ENCODE results near the gene PHF5A. TPM values are rescaled to one million over a fixed set of nuclear protein-coding genes. Genes with fewer than 3 reads are reported as not detected.

Gene PHF5A
- total and polyA plus RNA-seq, 8 donors = 30.3 to 54.7 (median 46.1) TPM

DNA sequence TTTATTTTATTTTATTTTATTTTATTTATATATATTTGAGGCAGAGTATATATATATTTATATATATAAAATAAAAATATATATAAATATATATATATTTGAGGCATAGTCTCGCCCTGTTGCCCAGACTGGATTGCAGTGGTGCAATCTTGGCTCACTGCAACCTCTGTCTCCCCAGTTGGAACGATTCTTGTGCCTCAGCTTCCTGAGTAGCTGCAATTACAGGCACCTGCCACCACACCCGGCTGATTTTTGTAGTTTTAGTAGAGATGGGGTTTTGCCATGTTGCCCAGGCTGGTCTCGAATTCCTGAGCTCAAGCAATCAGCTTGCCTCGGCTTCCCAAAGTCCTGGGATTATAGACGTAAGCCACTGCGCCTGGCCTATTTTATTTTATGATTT lies 31.8 kb upstream of the PHF5A start:
- DNase-seq (no peak), ATAC-seq (no peak)
- Histone ChIP-seq H3K9me3 (no peaks in the 10 kb centered on the region), H3K36me3 (peaks cover 0 to 59% of the 10 kb centered on the region in 2 donors), H3K4me3 (no peak overlapping the region), H3K4me1 (peaks cover 0 to 8% of the 10 kb centered on the region in 2 donors), H3K27ac (no peak overlapping the region), H3K27me3 (no peaks in the 10 kb centered on the region)
- TF ChIP-seq, protein P1, sequence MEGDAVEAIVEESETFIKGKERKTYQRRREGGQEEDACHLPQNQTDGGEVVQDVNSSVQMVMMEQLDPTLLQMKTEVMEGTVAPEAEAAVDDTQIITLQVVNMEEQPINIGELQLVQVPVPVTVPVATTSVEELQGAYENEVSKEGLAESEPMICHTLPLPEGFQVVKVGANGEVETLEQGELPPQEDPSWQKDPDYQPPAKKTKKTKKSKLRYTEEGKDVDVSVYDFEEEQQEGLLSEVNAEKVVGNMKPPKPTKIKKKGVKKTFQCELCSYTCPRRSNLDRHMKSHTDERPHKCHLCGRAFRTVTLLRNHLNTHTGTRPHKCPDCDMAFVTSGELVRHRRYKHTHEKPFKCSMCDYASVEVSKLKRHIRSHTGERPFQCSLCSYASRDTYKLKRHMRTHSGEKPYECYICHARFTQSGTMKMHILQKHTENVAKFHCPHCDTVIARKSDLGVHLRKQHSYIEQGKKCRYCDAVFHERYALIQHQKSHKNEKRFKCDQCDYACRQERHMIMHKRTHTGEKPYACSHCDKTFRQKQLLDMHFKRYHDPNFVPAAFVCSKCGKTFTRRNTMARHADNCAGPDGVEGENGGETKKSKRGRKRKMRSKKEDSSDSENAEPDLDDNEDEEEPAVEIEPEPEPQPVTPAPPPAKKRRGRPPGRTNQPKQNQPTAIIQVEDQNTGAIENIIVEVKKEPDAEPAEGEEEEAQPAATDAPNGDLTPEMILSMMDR (IDR thresholded peaks at IDR 0.05) = no peak
- intact Hi-C loops (cut with DNase I) = no loop called here

DNA sequence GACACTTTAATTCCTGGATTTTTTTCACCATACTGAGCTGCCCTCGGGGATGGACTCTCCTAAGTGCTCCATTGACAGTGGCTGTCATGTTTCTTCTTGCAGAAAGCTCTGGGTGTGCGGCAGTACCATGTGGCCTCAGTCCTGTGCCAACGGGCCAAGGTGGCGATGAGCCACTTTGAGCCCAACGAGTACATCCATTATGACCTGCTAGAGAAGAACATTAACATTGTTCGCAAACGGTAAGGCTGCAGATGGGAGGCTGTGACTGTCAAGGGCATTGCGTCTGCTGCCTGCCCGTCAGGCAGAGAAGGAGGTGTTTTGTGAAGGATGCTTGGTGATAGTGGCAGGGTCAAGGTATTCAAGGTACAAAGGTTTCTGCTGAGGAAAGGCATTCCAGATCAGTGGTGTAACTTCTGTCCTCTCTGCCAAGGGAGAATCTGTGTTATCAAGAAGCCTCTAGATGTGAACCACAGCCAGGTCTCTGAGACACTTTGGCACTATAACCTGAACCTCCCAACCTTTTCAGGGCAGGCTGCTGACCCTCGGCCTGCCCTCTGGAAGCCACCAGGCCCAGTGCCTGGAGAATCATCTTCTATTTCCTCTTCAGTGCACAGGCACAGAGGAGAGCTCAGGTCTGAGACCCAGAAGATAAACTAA lies 31.3 kb upstream of the PHF5A start:
- peaks cover 0 to 54% of the 10 kb centered on the region in 2 donors for H3K36me3 ChIP-seq
- no peaks in the 10 kb centered on the region for H3K9me3 ChIP-seq
- no peak overlapping the region for H3K27ac ChIP-seq
- no peaks in the 10 kb centered on the region for H3K27me3 ChIP-seq
- no peak overlapping the region for H3K4me3 ChIP-seq
- H3K4me1 ChIP-seq = peaks cover 0 to 8% of the 10 kb centered on the region in 2 donors
- DNase-seq (no peak), ATAC-seq (no peak)
- intact Hi-C loops (cut with DNase I) = no loop called here
- TF ChIP-seq, protein P1 (IDR thresholded peaks at IDR 0.05) = no peak

DNA sequence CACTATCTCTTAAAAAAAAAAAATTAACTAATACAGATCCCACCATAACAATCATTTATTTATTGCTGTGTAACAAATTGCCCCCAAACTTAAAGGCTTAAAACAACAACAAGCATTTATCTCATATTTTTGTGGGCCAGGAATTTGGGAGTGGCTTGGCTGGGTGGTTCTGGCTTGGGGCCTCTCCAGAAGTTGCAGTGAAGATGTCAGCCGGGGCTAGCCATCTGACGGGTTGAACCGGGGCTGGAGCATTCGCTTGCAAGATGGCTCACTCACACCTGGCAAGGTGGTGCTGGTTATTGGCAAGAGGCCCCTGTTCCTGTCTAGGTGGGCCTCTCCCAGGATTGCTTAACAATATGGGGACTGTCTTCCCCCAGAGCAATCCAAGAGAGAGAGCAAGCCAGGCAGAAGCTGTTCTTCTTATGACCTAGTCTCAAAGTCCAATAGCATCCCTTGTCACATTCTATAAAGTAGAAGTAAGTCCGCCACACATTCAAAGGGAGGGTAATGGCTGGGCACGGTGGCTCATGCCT lies 29.9 kb upstream of the PHF5A start:
- TF ChIP-seq, protein P1 (IDR thresholded peaks at IDR 0.05) = no peak
- no peak overlapping the region for H3K27ac ChIP-seq
- no peaks in the 10 kb centered on the region for H3K27me3 ChIP-seq
- H3K4me1 ChIP-seq = peaks cover 0 to 8% of the 10 kb centered on the region in 2 donors
- DNase-seq (no peak), ATAC-seq (no peak)
- intact Hi-C loops (cut with DNase I) = no loop called here
- no peak overlapping the region for H3K4me3 ChIP-seq
- peaks cover 0 to 46% of the 10 kb centered on the region in 2 donors for H3K36me3 ChIP-seq
- no peaks in the 10 kb centered on the region for H3K9me3 ChIP-seq

DNA sequence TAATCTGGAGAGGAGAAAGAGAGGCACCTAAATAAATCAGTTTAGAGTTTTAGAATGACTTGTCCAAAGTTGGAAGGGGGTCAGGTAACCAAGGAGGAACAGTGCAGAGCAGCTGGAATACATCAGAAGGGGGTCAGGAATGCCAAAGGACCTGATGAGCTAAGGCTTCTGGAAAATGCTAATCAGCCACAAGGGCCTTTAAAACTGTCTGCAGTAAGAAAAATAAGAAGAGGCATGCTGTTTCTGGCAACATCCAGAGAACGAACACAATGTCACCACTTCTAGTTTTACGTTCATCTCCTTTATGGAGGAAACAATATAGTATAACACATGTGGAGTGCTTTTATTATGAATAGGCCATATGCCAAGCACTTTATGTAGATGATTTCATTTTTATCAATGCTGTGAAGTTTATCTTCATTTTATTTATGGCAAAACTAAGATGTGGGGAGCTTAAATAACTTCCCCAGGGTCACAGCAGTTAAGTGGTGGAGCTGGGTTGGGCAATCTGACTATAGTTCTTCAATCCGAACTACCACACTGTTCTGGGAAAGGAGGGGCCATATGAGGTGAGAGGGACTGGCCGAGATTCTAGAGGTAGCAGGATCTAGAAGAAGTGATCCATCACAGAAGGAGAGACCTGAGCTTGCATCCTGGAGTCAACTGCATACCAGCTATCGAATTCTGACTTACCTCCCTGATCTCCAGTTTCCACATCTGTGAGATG lies 23.0 kb upstream of the PHF5A start:
- H3K36me3 ChIP-seq = peaks cover 0 to 4% of the 10 kb centered on the region in 2 donors
- ATAC-seq (no peak), DNase-seq (no peak)
- no peaks in the 10 kb centered on the region for H3K9me3 ChIP-seq
- H3K27ac ChIP-seq = peak overlapping the region in 1 of 2 donors; percentile 23
- H3K4me3 ChIP-seq = no peak overlapping the region
- TF ChIP-seq, protein P1 (IDR thresholded peaks at IDR 0.05) = no peak
- peaks cover 5 to 29% of the 10 kb centered on the region in 2 donors for H3K4me1 ChIP-seq
- intact Hi-C loops (cut with DNase I) = no loop called here
- no peaks in the 10 kb centered on the region for H3K27me3 ChIP-seq
